Measurements from ENCODE around the gene KIR2DL4. TPM values are rescaled to one million over a fixed set of nuclear protein-coding genes. Genes with fewer than 3 reads are reported as not detected.
"Not testable (repeated sequence)": the region's sequence is repeated elsewhere in the genome, so short reads cannot be mapped to it uniquely, and the experiment has no call there.

Gene KIR2DL4
- 0.41 TPM in 1 of 2 replicates, not detected in the other for total RNA-seq

DNA sequence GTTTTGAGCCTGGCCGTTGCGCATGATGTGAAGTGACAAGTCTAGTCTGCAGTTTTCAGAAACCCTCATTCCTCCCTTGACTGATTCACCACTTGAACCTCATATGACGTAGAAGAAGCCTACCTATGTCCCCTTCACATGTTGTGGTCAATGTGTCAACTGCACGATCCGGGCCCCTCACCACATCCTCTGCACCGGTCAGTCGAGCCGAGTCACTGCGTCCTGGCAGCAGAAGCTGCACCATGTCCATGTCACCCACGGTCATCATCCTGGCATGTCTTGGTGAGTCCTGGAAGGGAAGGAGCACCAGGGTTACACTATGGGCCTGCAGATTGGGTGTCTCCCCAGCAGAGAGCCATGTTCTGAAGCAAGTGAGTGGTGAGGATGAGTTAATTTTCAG is at the start of gene KIR2DL4:
KIR2DL4 (plus strand) TSS at position 201 of the 400 bp plus-strand sequence; CDS start at position 243, 42 bp downstream.
- DNase-seq (ENCODE audit: extremely low read depth, low read depth, low spot score), result no peak

DNA sequence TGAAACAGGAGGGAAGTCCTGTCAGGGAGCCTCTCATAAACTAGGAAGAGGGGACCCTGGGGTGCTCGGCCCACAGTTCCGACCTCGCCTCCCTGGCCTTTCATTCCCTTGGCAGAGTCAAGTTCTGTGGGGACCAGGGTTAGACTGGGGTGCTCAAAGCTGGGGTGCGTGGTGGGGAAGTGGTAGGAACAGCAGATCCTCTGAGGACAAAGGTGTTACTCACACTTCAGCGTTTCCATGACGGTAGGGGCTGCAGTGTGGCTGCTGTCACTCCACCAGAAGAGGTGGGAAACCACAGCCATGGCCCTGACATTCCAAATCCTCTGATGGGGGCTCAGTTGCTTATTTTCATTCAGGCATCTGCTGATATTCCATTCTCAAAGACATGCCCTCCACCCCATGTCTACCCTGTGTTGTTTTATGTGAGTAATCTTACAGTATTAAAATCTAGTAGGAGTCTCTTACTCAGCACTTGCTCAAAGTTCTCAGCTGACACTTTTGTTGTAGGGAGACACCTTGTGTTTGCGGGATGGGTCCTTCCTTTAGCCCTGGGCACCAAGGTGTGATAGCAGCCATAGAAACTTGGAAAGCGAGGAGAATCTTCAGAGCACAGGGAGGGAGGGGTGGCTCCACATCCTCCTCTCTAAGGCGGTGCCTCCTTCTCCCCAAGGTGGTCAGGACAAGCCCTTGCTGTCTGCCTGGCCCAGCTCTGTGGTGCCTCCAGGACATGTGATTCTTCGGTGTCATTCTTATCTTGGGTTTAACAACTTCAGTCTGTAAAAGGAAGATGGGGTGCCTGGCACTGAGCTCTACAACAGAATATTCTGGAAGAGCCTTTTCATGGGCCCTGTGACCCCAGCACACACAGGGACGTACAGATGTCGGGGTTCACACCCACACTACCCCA is 47.0 kb upstream of the KIR2DL4 start:
- not testable (repeated sequence) for DNase-seq (ENCODE audit: extremely low read depth, low read depth, low spot score)

DNA sequence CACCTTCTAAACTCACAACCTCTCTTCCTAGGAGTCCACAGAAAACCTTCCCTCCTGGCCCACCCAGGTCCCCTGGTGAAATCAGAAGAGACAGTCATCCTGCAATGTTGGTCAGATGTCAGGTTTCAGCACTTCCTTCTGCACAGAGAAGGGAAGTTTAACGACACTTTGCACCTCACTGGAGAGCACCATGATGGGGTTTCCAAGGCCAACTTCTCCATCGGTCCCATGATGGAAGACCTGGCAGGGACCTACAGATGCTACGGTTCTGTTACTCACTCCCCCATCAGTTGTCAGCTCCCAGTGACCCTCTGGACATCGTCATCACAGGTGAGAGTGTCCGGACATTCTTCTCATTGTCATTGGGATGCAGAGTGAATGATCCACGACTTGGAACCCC is 44.8 kb upstream of the KIR2DL4 start:
- DNase-seq (ENCODE audit: extremely low read depth, low read depth, low spot score), result not testable (repeated sequence)

DNA sequence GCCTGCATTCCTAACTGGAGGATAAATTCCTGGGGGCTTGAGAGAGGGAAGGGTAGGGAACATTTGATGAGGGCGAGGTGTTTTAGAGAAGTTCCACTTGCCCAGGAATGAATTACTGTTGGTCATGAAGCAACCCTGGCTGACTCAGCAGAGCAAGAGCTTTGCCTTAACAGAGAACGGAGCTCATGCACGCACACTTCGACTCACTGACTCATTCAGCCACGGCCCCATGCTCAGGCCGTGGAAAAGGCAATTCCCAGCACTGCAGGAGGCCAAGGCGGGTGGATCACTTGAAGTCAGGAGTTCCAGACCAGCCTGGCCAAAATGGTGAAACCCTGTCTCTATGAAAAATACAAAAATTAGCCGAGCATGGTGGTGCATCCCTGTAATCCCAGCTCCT is 39.2 kb upstream of the KIR2DL4 start:
- not testable (repeated sequence) for DNase-seq (ENCODE audit: extremely low read depth, low read depth, low spot score)

DNA sequence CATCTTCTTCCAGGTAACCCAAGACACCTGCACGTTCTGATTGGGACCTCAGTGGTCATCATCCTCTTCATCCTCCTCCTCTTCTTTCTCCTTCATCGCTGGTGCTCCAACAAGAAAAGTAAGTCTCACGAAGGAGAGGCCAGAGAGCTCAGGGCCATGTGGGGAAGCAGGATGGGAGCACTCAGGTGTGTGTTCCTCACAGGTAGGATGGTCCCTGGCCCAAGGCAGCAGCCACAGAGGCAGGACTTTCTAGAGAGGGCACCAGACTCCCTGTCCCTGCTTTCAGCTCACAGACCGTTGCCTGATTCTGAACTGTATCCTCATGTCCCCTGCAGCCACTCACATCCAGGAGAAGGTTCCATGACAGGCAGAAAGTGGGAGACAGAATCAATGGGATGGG is 36.9 kb upstream of the KIR2DL4 start:
- DNase-seq (ENCODE audit: extremely low read depth, low read depth, low spot score), result not testable (repeated sequence)

DNA sequence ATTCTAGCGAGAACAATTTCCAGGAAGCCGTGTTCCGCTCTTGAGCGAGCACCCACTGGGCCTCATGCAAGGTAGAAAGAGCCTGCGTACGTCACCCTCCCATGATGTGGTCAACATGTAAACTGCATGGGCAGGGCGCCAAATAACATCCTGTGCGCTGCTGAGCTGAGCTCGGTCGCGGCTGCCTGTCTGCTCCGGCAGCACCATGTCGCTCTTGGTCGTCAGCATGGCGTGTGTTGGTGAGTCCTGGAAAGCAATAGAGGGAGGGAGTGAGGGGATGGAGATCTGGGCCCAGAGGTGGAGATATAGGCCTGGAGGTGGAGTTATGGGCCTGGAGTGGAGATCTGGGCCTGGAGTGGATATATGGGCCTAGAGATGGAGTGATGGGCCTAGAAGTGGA is 33.8 kb upstream of the KIR2DL4 start, which contains the start of gene KIR2DL1:
KIR2DL1 (plus strand) TSS at position 148 of the 400 bp plus-strand sequence; CDS start at position 206, 58 bp downstream.
- not testable (repeated sequence) for DNase-seq (ENCODE audit: extremely low read depth, low read depth, low spot score)

DNA sequence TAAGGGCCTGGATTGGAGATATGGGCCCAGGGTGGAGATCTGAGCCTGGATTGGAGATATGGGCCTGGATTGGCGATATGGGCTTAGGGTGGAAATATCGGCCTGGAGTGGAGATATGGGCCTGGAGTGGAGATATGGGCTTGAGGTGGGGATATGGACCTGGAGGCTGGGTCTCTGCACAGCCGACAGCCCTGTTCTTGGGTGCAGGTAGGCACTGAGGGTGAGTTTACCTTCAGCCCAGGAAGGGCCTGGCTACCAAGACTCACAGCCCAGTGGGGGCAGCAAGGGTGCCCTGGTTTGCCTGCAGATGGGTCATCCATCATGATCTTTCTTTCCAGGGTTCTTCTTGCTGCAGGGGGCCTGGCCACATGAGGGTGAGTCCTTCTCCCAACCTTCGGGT is 32.9 kb upstream of the KIR2DL4 start:
- DNase-seq (ENCODE audit: extremely low read depth, low read depth, low spot score), result not testable (repeated sequence)

DNA sequence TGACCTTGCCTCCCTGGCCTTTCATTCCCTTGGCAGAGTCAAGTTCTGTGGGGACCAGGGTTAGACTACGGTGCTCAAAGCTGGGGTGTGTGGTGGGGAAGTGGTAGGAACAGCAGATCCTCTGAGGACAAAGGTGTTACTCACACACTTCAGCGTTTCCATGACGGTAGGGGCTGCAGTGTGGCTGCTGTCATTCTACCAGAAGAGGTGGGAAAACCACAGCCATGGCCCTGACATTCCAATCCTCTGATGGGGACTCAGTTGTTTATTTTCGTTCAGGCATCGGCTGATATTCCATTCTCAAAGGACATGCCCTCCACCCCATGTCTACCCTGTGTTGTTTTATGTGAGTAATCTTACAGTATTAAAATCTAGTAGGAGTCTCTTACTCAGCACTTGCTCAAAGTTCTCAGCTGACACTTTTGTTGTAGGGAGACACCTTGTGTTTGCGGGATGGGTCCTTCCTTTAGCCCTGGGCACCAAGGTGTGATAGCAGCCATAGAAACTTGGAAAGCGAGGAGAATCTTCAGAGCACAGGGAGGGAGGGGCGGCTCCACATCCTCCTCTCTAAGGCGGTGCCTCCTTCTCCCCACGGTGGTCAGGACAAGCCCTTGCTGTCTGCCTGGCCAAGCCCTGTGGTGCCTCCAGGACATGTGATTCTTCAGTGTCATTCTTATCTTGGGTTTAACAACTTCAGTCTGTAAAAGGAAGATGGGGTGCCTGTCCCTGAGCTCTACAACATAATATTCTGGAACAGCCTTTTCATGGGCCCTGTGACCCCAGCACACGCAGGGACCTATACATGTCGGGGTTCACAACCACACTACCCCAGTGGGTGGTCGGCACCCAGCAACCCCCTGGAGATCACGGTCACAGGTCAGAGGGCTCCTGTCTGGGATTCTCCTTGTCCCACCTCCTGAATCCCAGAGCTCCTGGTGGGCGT is 32.1 kb upstream of the KIR2DL4 start:
- not testable (repeated sequence) for DNase-seq (ENCODE audit: extremely low read depth, low read depth, low spot score)

DNA sequence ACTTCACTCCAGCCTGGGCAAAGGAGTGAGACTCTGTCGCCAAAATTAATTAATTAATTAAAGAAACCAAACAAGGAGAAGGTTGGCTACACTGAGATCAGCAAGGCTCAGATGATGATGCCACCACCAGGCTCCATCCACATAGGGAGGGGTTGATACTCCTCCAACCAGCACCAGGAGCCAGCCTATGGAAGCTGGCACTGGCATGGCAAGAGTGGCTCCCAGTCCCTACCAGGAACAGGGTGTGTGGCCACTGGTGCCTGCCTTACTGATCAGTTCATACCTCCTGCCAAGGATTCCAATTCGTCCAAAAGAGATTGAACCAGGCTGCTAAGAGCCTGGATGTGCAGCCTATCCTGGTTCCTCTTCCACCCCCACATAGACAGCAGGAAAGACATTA is 30.7 kb upstream of the KIR2DL4 start:
- DNase-seq (ENCODE audit: extremely low read depth, low read depth, low spot score), result not testable (repeated sequence)

DNA sequence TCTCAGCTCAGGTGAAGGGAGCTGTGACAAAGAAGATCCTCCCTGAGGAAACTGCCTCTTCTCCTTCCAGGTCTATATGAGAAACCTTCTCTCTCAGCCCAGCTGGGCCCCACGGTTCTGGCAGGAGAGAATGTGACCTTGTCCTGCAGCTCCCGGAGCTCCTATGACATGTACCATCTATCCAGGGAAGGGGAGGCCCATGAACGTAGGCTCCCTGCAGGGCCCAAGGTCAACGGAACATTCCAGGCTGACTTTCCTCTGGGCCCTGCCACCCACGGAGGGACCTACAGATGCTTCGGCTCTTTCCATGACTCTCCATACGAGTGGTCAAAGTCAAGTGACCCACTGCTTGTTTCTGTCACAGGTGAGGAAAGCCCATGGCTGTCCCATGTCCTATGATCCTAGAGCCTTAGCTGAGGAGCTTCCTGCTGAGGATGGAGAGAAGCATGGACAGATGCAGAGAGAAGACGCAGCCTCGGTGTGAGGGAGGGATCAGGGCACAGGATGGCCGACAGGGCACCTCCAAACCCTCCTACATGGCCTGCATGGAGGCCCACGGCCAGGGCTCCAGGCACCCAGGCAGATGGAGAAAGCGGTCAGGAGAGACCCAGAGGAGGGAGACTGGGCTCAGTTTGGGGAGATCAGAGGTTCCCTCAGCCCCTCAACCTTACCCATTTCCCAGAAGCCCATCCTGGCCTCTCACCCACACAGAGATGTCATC is 28.2 kb upstream of the KIR2DL4 start:
- not testable (repeated sequence) for DNase-seq (ENCODE audit: extremely low read depth, low read depth, low spot score)

DNA sequence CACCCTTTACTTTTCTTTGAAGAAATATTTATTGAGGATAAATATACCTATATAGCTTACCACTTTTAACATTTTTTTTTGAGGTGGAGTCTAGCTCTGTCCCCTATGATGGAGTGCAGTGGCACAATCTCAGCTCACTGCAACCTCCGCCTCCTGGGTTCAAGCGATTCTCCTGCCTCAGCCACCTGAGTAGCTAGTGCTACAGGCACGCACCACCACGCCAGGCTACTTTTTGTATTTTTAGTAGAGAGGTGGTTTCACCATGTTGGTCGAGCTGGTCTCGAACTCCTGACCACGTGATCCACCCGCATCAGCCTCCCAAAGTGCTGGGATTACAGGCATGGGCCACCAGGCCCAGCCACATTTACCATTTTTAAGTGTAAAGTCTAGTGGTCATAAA is 27.6 kb upstream of the KIR2DL4 start:
- DNase-seq (ENCODE audit: extremely low read depth, low read depth, low spot score), result not testable (repeated sequence)

DNA sequence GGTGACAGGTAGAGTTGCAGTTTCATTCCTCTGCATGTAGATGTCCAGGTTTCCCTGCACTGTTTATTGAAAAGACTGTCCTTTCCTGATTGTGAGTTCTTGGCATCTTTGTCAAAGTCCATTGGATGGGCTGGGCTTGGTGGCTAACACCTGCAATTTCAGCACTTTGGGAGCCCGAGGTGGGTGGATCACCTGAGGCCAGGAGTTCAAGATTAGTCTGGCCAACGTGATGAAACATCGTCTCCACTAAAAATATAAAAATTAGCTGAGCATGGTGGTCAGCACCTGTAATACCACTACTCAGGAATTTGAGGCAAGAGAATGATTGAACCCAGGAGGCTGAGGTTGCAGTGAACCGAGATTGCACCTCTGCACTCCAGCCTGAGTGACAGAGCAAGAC is 25.6 kb upstream of the KIR2DL4 start:
- DNase-seq (ENCODE audit: extremely low read depth, low read depth, low spot score), result not testable (repeated sequence)

DNA sequence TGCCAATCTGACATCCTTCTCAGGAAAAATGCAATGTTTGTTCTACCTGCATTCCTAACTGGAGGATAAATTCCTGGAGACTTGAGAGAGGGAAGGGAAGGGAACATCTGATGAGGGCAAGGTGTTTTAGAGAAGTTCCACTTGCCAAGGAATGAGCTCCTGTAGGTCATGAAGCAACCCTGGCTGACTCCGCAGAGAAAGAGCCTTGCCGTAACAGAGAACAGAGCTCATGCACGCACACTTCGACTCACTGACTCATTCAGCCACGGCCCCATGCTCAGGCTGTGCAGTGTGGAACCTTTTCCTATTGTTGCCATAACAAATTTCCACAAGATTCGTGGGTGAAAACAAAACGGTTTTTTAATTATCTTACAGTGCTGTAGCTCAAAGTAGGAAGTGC is 24.5 kb upstream of the KIR2DL4 start:
- DNase-seq (ENCODE audit: extremely low read depth, low read depth, low spot score), result not testable (repeated sequence)

DNA sequence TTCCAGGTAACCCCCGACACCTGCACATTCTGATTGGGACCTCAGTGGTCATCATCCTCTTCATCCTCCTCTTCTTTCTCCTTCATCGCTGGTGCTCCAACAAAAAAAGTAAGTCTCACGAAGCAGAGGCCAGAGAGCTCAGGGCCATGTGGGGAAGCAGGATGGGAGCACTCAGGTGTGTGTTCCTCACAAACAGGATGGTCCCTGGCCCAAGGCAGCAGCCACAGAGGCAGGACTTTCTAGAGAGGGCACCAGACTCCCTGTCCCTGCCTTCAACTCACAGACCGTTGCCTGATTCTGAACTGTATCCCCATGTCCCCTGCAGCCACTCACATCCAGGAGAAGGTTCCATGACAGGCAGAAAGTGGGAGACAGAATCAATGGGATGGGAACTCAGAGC is 20.5 kb upstream of the KIR2DL4 start:
- not testable (repeated sequence) for DNase-seq (ENCODE audit: extremely low read depth, low read depth, low spot score)

DNA sequence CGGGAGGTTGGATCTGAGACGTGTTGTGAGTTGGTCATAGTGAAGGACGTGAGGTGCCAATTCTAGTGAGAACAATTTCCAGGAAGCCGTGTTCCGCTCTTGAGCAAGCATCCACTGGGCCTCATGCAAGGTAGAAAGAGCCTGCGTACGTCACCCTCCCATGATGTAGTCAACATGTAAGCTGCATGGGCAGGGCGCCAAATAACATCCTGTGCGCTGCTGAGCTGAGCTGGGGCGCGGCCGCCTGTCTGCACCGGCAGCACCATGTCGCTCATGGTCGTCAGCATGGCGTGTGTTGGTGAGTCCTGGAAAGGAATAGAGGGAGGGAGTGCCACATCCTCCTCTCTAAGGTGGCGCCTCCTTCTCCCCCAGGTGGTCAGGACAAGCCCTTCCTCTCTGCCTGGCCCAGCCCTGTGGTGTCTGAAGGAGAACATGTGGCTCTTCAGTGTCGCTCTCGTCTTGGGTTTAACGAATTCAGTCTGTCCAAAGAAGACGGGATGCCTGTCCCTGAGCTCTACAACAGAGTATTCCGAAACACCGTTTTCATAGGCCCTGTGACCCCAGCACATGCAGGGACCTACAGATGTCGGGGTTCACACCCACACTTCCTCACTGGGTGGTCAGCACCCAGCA is 17.2 kb upstream of the KIR2DL4 start:
- DNase-seq (ENCODE audit: extremely low read depth, low read depth, low spot score), result not testable (repeated sequence)

DNA sequence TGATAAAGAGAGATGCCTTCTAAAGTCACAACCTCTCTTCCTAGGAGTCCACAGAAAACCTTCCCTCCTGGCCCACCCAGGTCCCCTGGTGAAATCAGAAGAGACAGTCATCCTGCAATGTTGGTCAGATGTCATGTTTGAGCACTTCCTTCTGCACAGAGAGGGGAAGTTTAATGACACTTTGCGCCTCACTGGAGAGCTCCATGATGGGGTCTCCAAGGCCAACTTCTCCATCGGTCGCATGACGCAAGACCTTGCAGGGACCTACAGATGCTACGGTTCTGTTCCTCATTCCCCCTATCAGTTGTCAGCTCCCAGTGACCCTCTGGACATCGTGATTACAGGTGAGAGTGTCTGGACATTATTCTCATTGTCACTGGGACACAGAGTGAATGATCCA is 15.3 kb upstream of the KIR2DL4 start:
- DNase-seq (ENCODE audit: extremely low read depth, low read depth, low spot score), result not testable (repeated sequence)

DNA sequence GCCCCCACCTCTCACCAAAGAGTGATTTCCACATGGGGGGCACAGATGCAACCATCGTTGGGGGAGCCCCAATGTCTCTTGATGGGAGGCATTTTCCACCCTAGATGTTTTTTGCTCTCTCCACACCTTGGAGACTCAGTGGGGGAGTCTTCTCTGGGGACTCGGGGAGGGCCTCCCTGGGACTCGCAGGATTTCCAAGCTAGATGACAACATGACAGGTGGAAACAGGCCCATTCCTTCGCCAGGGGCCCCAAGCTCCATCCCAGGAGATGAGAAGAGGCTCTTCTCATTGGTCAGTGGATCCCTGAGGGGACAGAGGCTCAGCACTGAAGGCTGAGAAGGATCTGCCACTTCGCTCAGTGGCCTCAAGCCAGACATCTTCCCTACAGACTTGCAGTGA is 12.7 kb upstream of the KIR2DL4 start:
- DNase-seq (ENCODE audit: extremely low read depth, low read depth, low spot score), result no peak

DNA sequence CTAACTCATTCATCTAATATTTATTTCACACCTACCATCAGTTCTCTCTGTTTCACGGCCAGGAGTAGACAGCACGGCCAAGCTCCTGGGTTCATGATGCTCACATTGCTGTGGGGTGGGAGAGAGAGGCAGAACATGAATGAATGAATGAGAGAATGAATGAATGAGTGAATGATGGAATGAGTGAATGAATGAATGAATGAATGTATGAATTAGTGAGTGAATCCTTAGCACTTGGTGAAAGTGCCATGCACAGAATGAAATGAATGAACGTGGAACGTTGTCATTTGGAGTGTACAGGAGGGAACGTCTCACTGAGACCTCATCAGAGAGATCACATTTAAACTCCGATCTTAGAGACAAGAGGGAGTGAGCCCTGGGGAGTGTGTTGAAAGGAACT is 11.9 kb upstream of the KIR2DL4 start:
- DNase-seq (ENCODE audit: extremely low read depth, low read depth, low spot score), result no peak

DNA sequence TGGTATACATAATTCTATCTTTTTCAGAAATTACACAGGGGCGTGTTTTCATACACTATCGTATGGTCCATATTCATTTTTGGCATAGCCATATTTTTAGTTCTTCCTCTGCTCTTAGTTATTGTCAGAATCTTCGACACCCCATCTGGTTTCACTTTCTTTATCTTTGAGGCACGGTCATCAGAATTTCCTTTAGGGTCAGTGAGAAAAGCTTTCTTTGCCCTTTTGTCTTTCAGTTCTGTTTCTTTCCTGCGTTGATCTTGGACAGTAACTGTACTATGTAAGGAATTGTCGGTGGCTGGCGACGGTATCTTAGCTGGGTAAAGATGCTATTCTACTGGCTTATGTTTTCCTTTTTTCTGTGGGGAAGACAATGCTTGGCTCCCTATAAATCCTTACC is 10.6 kb upstream of the KIR2DL4 start:
- DNase-seq (ENCODE audit: extremely low read depth, low read depth, low spot score), result no peak

DNA sequence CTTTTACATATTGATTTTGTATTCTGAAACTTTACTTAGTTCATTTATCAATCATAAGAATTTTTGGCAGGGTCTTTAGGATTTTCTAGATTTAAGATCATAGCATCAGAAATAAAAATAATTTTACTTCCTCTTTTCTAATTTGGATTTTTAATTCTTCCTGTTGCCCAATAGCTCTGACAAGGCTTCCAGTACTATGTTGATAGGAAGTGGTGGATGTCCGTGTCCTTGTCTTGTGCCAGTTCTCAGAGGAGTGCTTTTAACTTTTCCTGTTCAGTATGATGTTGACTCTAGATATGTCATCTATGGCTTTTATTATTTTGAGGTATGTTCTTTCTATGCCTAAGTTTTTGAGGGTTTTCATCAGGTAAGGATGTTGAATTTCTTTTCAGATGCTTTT is 7.7 kb upstream of the KIR2DL4 start:
- no peak for DNase-seq (ENCODE audit: extremely low read depth, low read depth, low spot score)
